ENCODE measurements around the gene SERPIND1.
A peak's percentile ranks its signal among the peaks of the same experiment; 100 is the strongest.

SERPIND1 gene

DNA sequence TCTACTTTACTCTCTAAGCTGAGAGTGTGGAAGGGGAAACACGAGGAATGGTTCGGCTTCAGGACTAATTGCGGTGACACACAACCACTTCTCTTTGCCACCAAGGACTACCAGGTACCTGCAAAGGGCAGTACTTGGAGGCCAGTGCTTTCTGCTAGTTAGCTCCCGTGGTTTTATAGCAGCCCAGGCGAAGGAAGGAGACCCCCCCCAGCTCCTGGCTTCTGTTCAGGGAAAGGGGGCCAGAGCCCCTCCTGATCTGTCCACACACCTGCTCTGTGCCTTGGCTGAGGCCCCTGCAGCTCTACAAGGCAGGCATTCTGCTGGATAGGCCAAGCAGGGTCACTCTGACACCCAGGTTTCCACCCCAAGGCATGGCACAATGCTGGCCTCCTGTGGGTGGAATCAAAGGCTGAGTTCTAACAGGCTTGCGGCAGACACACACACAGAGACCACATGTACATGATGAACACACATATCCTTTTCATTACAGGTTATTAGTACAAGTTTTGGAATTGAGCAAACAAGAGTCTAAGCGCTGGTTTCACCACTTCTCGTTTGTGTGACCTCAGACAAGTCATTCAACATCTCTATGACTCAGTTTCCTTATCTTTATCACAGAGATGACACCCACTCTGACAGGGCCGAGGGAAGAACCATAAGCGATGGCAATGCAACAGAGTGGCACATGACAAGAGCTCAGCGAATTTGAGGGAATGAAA, 7.5 kb downstream of the SERPIND1 start:
- peak; percentile 26 for DNase-seq (ENCODE audit: low read depth)
- no peak overlapping the region for H3K4me3 ChIP-seq (ENCODE audit: low read depth, low read length)

DNA sequence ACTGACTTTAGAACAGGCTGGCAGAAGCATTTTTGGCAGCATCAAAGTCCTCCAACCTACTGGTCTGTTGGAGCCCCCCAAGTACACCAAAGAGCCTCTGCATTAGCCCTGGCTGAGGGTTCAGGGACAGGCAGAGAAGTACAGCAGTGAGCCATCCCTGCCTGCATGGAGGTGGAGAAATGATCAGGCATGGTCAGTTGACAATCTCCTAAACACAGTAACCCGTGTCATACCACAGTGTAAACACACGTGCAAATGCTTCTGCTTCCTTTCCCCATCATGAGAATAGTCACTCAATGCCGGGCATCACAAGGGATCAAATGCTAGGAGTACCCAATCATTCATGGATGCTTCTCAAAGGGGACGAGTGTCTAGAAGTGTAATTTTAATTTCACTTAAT, 8.2 kb downstream of the SERPIND1 start:
- TF ChIP-seq MYC (IDR thresholded peaks at IDR 0.05; ENCODE audit: low read depth, low read length) (no peak), POLR2A (IDR thresholded peaks at IDR 0.05; ENCODE audit: extremely low read depth, insufficient read length) (no peak)
- TF ChIP-seq, protein P1, sequence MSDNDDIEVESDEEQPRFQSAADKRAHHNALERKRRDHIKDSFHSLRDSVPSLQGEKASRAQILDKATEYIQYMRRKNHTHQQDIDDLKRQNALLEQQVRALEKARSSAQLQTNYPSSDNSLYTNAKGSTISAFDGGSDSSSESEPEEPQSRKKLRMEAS (IDR thresholded peaks at IDR 0.05; ENCODE audit: low read depth, low read length): no peak
- TF ChIP-seq, protein P2, sequence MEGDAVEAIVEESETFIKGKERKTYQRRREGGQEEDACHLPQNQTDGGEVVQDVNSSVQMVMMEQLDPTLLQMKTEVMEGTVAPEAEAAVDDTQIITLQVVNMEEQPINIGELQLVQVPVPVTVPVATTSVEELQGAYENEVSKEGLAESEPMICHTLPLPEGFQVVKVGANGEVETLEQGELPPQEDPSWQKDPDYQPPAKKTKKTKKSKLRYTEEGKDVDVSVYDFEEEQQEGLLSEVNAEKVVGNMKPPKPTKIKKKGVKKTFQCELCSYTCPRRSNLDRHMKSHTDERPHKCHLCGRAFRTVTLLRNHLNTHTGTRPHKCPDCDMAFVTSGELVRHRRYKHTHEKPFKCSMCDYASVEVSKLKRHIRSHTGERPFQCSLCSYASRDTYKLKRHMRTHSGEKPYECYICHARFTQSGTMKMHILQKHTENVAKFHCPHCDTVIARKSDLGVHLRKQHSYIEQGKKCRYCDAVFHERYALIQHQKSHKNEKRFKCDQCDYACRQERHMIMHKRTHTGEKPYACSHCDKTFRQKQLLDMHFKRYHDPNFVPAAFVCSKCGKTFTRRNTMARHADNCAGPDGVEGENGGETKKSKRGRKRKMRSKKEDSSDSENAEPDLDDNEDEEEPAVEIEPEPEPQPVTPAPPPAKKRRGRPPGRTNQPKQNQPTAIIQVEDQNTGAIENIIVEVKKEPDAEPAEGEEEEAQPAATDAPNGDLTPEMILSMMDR (IDR thresholded peaks at IDR 0.05; ENCODE audit: low read depth, low read length): no peak
- DNase-seq (ENCODE audit: low read depth): no peak
- H3K4me3 ChIP-seq (ENCODE audit: low read depth, low read length): no peak overlapping the region

More for the DNA sequence above, 7.5 kb downstream of the SERPIND1 start:
- TF ChIP-seq, protein P2 (IDR thresholded peaks at IDR 0.05; ENCODE audit: low read depth, low read length): no peak
- TF ChIP-seq MYC (IDR thresholded peaks at IDR 0.05; ENCODE audit: low read depth, low read length) (no peak), POLR2A (IDR thresholded peaks at IDR 0.05; ENCODE audit: extremely low read depth, insufficient read length) (no peak)
- TF ChIP-seq, protein P1 (IDR thresholded peaks at IDR 0.05; ENCODE audit: low read depth, low read length): no peak

DNA sequence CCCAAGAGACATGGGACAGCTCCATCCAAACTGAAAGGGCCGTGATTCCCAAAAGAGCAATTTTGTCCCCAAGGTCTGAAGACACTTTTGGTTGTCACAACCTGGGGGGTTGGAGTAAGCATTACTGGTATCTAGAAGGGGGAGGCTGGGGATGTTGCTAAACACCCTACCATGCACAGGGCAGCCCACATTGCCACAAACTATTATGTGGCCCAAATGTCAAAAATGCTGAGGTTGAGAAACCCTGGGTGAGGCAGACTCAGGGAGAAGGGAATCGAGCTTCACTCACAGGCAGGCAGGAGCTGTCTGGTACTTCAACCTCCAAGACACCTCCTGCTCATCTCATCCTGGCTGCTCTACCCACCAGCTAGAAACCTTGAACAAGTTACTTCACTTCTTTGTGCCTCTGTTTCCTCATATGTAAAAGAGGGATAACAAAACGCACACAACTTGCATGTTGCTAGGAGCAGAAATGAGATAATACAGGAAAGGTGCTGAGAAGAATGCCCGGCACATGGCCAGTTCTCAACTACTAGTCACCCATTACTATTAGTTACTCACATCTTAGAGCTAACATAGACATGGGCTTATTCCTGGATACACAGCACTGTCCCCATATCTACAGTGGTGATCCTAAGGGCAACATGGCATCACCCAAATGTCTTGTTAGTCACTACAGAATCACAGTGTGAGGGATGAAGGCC, 8.8 kb downstream of the SERPIND1 start:
- no peak for DNase-seq (ENCODE audit: low read depth)
- TF ChIP-seq, protein P2 (IDR thresholded peaks at IDR 0.05; ENCODE audit: low read depth, low read length): no peak
- TF ChIP-seq POLR2A (IDR thresholded peaks at IDR 0.05; ENCODE audit: extremely low read depth, insufficient read length) (no peak), MYC (IDR thresholded peaks at IDR 0.05; ENCODE audit: low read depth, low read length) (no peak)
- TF ChIP-seq, protein P1 (IDR thresholded peaks at IDR 0.05; ENCODE audit: low read depth, low read length): no peak
- no peak overlapping the region for H3K4me3 ChIP-seq (ENCODE audit: low read depth, low read length)

DNA sequence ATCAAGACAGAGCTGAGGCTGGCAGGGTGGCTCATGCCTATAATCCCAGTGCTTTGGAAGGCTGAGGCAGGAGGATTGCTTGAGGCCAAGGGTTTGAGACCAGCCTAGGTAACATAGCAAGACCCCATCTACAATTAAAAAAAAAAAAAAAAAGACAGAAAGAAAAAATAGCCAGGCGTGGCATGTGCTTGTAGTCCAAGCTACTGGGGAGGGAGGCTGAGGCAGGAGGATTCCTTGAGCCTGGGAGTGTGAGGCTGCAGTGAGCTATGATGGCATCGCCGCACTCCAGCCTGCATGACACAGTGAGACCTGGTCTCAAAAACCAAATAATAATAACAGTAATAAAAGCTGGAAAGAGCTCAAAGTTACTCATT, 9.4 kb downstream of the SERPIND1 start:
- DNase-seq (ENCODE audit: low read depth): no peak
- TF ChIP-seq, protein P1 (IDR thresholded peaks at IDR 0.05; ENCODE audit: low read depth, low read length): no peak
- TF ChIP-seq POLR2A (IDR thresholded peaks at IDR 0.05; ENCODE audit: extremely low read depth, insufficient read length) (no peak), MYC (IDR thresholded peaks at IDR 0.05; ENCODE audit: low read depth, low read length) (no peak)
- no peak overlapping the region for H3K4me3 ChIP-seq (ENCODE audit: low read depth, low read length)

DNA sequence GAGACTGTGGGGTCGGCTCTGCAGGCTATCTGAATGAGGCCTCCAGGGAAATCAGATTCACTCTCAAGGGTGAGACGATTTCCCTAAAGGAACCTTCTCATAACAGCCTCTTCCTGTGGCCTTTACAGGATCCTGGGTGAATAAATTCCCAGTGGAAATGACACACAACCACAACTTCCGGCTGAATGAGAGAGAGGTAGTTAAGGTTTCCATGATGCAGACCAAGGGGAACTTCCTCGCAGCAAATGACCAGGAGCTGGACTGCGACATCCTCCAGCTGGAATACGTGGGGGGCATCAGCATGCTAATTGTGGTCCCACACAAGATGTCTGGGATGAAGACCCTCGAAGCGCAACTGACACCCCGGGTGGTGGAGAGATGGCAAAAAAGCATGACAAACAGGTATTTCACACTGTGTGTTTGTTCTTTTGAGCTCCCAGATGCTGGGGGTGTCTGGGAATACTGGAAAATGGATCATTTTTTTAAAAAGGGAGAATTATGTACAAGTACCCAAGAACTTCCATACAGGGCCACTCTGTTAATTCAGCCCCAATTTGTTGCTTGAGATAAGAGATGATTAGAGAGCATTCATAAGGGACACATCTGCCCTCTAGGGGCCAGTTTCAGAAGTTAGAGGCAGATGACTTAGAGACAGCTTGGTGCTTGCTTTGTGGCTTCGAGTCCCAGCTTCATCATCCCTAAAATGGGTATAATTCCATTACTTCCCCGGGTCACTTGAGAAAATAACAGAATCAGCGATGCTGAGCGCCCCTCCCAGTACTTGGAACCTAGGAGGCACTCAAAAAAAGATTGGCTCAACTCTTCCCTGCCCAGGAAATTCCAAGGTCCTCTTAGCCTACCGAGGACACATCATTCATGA, 10.2 kb downstream of the SERPIND1 start:
- peak; percentile 77 for DNase-seq (ENCODE audit: low read depth)
- H3K4me3 ChIP-seq (ENCODE audit: low read depth, low read length): no peak overlapping the region
- TF ChIP-seq, protein P2 (IDR thresholded peaks at IDR 0.05; ENCODE audit: low read depth, low read length): peak; percentile 84
- no peak for TF ChIP-seq POLR2A (IDR thresholded peaks at IDR 0.05; ENCODE audit: extremely low read depth, insufficient read length)
- TF ChIP-seq, protein P1 (IDR thresholded peaks at IDR 0.05; ENCODE audit: low read depth, low read length): no peak
- TF ChIP-seq MYC (IDR thresholded peaks at IDR 0.05; ENCODE audit: low read depth, low read length): no peak

Data from NB4 (cell line).